Skeletal muscle satellite cell (primary cell): ENCODE measurements around the gene SECISBP2L.

Experiments used
- H3K27me3 ChIP-seq: 2 replicates; pipeline ENCODE4 v1.7.0; 2013; ENCODE audit warnings: low read length; ENCODE audit not compliant: control insufficient read depth, insufficient read depth
- H3K36me3 ChIP-seq: 2 replicates; pipeline ENCODE4 v1.7.0; 2013; ENCODE audit warnings: mild to moderate bottlenecking, control low read depth, low read length; ENCODE audit not compliant: insufficient read depth
- H3K4me1 ChIP-seq: 2 replicates; pipeline ENCODE4 v1.7.0; 2013; ENCODE audit warnings: low read length; ENCODE audit not compliant: control insufficient read depth, insufficient read depth
- H3K4me2 ChIP-seq: 2 replicates; pipeline ENCODE4 v1.7.0; 2013; ENCODE audit warnings: mild to moderate bottlenecking, low read length
- H3K4me3 ChIP-seq: 2 replicates; pipeline ENCODE4 v1.7.0; 2013; ENCODE audit warnings: low read length
- H3K9ac ChIP-seq: 2 replicates; pipeline ENCODE4 v1.7.0; 2013; ENCODE audit warnings: mild to moderate bottlenecking, low read depth, low read length, moderate library complexity
- H3K9me3 ChIP-seq: replicated peaks from 2 replicates; pipeline ENCODE4 v1.7.0; 2013; ENCODE audit warnings: mild to moderate bottlenecking, control low read depth, low read length

Gene SECISBP2L

DNA sequence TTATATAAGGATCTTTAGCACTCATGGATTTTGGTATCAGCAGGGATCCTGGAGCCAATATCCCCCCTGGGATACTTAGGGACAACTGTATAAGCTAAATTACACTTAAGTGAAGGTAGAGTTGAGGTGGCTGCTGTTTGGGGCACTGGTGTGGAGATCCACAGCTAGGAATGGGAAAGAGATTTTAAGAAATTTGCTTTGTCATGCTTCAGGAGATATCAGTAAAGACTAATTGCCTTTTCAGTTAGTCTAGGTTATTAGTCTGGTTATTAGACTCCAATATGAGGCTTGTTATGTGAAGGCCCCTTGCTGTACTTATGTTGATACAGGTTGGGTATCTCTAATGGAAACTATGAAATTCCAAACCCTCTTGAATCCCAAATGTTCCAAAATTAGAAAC, 1.2 kb upstream of the SECISBP2L start:
- Histone ChIP-seq H3K36me3 (no peaks in the 10 kb centered on the region), H3K4me3 (no peak overlapping the region), H3K9me3 (no peaks in the 10 kb centered on the region), H3K27me3 (no peaks in the 10 kb centered on the region), H3K4me2 (no peak overlapping the region), H3K4me1 (peaks cover 9% of the 10 kb centered on the region), H3K9ac (no peak overlapping the region)

DNA sequence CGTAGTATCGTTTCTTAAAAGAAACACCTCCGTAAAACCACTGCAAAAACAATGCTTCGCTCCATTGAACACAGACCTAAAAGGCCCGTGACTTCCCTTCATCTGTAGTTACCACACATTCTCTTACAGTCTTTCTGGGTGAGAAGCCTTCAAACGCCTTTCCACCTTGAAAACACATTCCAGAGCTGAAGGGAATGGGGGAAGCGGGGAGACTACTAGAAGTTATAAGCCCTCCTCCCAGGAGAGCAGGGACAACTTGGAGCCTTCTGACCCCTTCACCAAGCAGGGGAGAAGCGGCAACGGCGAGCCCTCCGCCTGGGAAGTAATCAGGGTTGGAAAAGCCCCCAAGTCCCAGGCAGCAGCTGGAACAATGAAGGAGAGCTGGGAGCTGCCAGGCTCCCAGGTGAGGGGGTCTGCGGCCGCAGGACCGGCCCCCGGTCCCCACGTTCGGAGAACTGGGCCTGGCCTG, 461 bp downstream of the SECISBP2L start:
- peak overlapping the region; percentile 76 for H3K4me3 ChIP-seq
- H3K9me3 ChIP-seq = no peaks in the 10 kb centered on the region
- no peaks in the 10 kb centered on the region for H3K36me3 ChIP-seq
- peak overlapping the region; percentile 91 for H3K4me2 ChIP-seq
- H3K4me1 ChIP-seq = peaks cover 9% of the 10 kb centered on the region
- peak overlapping the region; percentile 96 for H3K9ac ChIP-seq
- H3K27me3 ChIP-seq = no peaks in the 10 kb centered on the region

DNA sequence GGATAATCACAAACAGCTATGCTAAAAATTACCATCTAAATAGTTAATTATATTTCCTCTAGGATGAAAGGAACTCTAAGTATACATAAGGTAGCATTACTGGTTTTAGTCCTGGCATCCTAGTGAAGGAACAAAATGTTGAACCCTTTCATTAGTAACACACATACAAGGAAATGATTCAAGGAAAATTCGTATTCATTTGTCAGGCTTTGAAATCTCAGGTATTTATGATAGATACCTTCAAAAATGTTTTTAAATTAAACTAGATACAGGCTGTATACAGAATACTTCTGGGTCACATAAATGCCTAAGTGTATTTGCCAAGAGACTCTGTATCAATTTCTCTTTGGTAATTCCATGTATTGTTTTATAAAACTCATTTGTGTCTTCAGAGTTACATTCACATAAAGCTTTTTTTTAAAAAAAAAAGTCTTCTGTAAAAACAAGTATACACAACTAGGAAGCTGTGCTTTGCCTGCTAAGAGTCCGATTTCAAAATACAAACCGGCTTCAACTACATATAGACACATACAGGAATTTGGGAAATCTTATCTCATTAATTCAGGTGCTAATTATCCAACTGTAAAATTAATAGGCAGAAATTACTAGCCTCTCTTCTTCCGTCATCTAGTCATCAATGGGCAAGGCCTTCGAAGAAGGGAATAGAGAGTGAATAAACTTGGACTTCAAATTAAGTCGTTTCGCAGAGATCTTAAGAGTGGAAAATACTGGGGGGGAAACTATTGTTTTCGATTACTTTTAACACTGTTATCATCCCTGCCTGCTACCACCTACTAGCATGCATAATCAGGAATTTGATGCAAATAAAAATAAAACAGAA, 1.3 kb downstream of the SECISBP2L start:
- H3K4me1 ChIP-seq = peaks cover 9% of the 10 kb centered on the region
- peak overlapping the region; percentile 96 for H3K9ac ChIP-seq
- H3K27me3 ChIP-seq = no peaks in the 10 kb centered on the region
- H3K9me3 ChIP-seq = no peaks in the 10 kb centered on the region
- H3K36me3 ChIP-seq = no peaks in the 10 kb centered on the region
- H3K4me2 ChIP-seq = peak overlapping the region; percentile 91
- peak overlapping the region; percentile 76 for H3K4me3 ChIP-seq

DNA sequence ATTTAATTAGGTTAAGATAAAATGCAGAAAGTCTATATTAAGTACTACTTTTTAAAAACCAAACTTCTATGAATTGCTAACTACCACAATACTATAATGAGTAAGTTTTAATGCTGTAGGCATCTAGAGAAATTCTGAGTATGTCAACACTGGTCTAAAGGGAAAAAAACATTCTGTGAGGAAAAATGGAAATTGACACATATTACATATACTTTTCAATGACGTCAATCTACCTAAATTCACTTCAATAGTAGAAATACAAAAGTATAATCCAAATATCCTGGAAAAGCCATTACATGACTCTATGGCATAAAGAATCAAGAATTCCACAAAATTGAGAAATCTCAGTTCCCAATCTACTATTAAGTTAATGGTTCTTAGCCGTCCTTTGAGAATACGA, 2.2 kb downstream of the SECISBP2L start:
- Histone ChIP-seq H3K4me3 (peak overlapping the region; percentile 76), H3K4me2 (peak overlapping the region; percentile 91), H3K36me3 (no peaks in the 10 kb centered on the region), H3K9ac (peak overlapping the region; percentile 96), H3K4me1 (peaks cover 9% of the 10 kb centered on the region), H3K9me3 (no peaks in the 10 kb centered on the region), H3K27me3 (no peaks in the 10 kb centered on the region)

DNA sequence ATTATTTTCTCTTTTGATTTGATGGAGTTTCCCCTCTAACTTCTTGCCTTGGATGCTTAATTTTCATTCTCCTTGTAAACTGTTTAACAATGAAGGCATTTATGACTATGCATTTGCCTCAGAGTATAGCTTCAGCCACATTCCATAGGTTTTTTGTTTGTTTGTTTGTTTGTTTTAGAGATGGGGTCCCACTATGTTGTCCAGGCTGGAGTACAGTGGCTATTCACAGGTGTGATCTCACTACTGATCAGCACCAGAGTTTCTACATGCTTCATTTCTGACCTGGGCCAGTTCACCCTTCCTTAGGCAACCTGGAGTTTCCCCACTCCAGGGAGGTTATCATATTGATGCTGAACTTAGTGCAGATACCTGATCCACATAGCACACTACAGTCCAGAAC, 4.1 kb downstream of the SECISBP2L start:
- Histone ChIP-seq H3K4me1 (peaks cover 20% of the 10 kb centered on the region), H3K4me3 (no peak overlapping the region), H3K36me3 (no peaks in the 10 kb centered on the region), H3K27me3 (no peaks in the 10 kb centered on the region), H3K4me2 (no peak overlapping the region), H3K9ac (no peak overlapping the region), H3K9me3 (no peaks in the 10 kb centered on the region)

DNA sequence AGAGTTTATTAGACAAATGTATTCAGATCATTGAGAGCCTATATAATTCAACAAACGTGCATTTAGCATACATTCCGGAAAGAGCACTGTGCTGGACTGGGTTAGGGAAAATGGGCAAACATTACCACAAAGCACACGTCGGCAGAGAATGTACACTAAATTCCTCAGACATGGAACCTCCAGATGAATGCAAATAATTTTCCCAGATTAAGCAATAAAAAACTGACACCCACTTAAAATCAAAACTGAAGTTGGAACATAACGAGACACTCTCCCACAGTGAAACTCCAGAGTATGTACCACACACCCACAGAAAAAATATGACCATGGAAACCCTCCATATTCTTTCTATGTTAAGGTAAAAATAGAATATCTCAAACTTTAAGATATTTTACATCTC, 4.8 kb downstream of the SECISBP2L start:
- Histone ChIP-seq H3K4me2 (no peak overlapping the region), H3K9me3 (no peaks in the 10 kb centered on the region), H3K4me1 (peaks cover 27% of the 10 kb centered on the region), H3K36me3 (no peaks in the 10 kb centered on the region), H3K4me3 (no peak overlapping the region), H3K27me3 (no peaks in the 10 kb centered on the region), H3K9ac (no peak overlapping the region)

DNA sequence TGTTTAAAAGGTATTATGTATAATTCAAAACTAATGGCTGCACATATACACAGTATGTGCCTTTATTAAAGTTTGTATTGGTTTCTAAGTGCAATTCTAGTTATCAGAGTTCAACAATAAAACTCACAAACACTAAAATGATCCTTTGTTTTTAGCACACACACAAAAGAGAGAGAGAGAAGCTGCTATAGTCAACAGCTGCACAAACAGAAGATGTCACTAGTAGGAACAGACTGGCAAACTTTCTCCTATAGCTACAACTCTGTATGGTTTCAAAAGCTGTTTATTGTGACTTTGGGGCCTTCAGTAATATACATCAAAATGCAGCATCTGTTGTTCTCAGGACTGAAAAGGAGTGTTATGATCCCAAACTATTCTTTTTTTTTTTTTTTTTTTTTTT, 6.1 kb downstream of the SECISBP2L start:
- Histone ChIP-seq H3K9me3 (no peaks in the 10 kb centered on the region), H3K4me1 (peaks cover 33% of the 10 kb centered on the region), H3K9ac (no peak overlapping the region), H3K36me3 (peaks cover 10% of the 10 kb centered on the region), H3K4me2 (no peak overlapping the region), H3K4me3 (no peak overlapping the region), H3K27me3 (no peaks in the 10 kb centered on the region)

DNA sequence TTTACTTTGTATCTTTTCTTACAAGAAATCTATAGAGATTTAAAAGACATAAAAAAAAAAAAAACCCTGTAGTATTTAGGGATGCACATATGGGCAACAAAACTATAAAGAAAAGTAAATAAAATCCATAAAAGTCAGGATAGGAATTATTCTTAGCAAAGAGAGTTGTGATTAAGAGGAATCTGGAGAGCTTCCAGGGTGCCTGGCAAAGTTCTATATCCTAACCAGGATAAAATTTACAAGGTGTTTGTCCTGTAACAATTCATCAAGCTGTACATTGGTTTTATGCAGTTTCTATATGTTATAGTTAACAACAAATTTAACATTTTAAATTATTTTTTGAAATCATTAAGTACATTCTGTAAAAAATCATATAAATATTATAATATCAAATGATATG, 7.9 kb downstream of the SECISBP2L start:
- peaks cover 15% of the 10 kb centered on the region for H3K36me3 ChIP-seq
- no peaks in the 10 kb centered on the region for H3K27me3 ChIP-seq
- H3K4me1 ChIP-seq = peaks cover 24% of the 10 kb centered on the region
- no peak overlapping the region for H3K9ac ChIP-seq
- H3K4me2 ChIP-seq = no peak overlapping the region
- H3K9me3 ChIP-seq = no peaks in the 10 kb centered on the region
- no peak overlapping the region for H3K4me3 ChIP-seq

DNA sequence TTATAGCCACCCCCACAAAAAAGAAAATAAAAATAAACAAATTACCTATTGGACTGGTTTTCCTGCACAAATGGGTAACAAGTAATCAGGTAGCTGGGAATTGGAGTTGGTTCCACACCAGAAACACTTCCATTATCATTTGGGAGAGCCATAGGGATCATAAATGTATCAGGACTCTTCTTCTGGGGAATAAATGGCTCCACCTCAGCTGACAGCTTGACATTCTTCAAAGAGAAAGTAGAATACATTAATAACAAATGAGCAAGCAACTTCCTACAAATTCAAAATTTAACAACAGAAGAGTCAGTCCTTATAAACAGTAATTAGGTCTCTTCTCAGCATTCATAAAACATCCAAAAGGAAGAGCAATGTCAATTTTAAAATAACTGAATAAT, 8.7 kb downstream of the SECISBP2L start:
- Histone ChIP-seq H3K4me3 (no peak overlapping the region), H3K4me2 (no peak overlapping the region), H3K9me3 (no peaks in the 10 kb centered on the region), H3K36me3 (peaks cover 18% of the 10 kb centered on the region), H3K4me1 (peaks cover 24% of the 10 kb centered on the region), H3K27me3 (no peaks in the 10 kb centered on the region), H3K9ac (no peak overlapping the region)

DNA sequence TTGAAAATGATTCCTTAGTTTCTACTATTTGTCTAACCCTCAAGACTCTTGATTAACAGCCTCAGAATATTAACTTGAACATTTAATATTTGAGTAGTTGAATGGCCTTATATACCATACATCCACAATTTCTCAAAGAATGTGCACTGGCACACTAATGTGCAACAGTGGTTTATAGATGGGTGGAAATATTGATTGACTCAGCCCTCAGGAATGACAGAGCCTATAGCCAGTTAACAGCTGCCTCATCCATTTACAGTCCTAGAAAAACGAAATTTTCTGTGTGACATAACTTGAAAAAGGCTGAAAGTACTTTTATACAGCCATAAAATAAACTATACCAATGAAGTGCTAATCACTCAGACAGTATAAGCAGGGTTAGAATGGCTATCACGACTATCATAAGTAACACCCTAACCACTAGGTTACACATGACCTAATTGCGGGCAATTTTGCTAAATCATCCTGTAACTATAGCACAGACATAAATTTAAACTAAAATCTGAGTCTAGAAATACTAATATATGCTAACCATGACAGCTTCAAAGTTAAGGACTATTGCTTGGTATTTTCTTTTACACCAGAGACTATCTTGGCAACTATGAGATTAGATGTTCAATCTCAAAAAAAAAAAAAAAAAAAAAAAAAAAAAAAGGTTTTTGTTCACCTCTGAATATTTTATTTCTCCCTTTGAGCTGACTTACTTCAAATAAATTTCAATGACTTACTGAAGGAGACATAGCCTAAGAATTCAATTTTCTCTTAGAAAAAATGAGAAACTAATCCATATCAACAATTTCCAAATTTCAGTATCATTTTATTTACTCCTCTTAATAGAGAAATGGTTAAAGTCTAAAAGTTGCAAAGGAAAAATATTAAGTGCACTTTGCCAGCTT, 9.3 kb downstream of the SECISBP2L start:
- peaks cover 24% of the 10 kb centered on the region for H3K4me1 ChIP-seq
- no peaks in the 10 kb centered on the region for H3K9me3 ChIP-seq
- H3K4me2 ChIP-seq = peak overlapping the region; percentile 18
- H3K27me3 ChIP-seq = no peaks in the 10 kb centered on the region
- no peak overlapping the region for H3K4me3 ChIP-seq
- no peak overlapping the region for H3K9ac ChIP-seq
- H3K36me3 ChIP-seq = peaks cover 18% of the 10 kb centered on the region

DNA sequence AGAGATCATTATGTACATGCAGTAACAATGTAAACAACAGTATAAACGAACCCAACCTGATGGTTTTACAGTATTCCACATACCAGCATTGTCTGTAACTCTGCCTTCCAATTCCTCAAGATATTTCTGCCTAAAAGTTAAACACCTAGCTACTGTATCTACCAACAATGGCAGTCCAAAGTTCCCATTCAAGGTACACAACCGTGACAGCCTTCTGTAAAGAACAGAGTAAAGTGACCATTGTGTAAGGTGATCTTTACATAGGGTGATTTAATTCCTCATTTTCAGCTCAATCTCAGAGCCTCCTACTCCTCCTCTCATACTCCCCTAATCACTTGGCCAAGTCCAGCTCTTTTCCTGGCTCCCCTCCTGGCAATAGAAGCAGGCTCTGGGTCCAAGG, 10.4 kb downstream of the SECISBP2L start:
- H3K4me1 ChIP-seq = peaks cover 24% of the 10 kb centered on the region
- no peaks in the 10 kb centered on the region for H3K27me3 ChIP-seq
- no peaks in the 10 kb centered on the region for H3K9me3 ChIP-seq
- H3K36me3 ChIP-seq = peaks cover 18% of the 10 kb centered on the region
- no peak overlapping the region for H3K4me3 ChIP-seq
- no peak overlapping the region for H3K4me2 ChIP-seq
- H3K9ac ChIP-seq = no peak overlapping the region
